HT1080 (cell line): ENCODE measurements around the gene CORO7. TPM values are rescaled to one million over a fixed set of nuclear protein-coding genes. Genes with fewer than 3 reads are reported as not detected.

Experiments
- DNase-seq: peaks from one replicate; pipeline ENCODE4 v3.0.0-alpha.2; 2015; ENCODE audit warnings: low read depth
- small RNA-seq: library from RNA; depleted of rRNA; stranded (forward); fragments of <200 nt; gene quantifications from one replicate; pipeline ENCODE3, GENCODE V24; 2014
- total RNA-seq: library from RNA; depleted of rRNA; stranded (reverse); fragments of >200 nt; shearing (Covaris generic); gene quantifications from 2 replicates; pipeline ENCODE4 v1.2.3, GENCODE V29; 2014; rRNA removed

Gene CORO7
- total RNA-seq, 1 experiment from 2014 or later, result 24.9 TPM

DNA sequence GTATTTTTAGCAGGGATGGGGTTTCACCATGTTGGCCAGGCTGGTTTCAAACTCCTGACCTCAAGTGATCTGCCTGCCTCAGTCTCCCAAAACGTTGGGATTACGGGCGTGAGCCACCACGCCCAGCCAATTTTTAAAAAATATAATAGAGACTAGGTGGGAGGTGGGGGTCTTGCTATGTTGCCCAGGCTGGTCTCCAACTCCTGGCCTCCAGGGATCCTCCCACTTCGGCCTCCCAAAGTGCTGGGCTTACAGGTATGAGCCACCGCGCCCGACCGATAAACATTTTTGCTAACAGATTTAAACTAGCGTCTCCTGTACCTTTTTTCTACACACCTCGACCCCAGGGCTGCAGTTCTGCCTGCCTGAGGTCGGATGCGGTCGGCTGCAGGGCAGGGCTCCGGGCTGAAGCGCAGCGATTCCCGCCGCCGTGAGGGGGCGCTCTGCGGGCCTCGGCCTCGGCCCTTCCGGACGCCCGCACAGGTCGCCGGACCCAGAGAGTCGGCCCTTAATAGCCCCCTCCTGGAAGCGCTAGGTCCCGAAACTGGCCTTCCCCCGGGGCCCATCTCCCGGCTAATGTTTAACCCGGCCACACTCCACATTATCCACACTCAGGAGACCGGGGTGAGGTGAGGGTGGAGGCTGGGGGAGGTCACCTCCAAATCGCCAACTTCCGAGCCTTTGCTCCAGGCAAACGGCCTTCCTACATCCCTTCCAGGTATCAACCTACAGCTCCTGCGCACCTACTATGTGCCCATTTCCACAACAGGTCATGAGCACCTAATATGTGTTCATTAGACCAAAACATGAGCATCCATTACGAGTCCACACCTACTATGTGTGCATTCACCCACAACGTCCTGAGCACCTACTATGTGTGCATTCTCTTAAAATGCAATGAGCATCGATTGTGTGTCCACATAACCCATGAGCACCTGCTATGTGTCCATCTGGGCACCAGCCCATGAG, 102.5 kb downstream of the CORO7 start:
- no peak for DNase-seq

DNA sequence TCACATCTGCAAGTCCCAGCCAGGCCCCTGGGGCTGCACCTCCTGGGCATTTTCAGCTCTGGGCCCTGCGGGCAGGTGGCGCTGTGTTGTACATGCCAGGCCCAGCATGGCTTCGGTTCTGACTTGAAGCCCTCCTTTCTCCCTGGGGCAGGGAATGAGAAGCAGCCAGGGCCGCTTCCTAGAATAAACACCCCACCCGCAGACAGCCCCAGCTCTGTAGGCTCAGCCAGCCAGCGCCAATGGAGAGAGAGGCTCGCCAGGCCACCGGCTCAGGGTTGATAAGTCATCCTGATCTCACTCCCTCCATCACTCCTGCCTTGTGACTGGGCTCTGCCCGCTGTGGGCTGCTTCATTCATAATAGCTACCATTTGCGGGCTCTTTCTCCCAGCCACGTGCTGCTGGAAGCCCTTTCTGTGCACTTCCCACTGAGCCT, 106.5 kb downstream of the CORO7 start:
- peak; percentile 69 for DNase-seq

DNA sequence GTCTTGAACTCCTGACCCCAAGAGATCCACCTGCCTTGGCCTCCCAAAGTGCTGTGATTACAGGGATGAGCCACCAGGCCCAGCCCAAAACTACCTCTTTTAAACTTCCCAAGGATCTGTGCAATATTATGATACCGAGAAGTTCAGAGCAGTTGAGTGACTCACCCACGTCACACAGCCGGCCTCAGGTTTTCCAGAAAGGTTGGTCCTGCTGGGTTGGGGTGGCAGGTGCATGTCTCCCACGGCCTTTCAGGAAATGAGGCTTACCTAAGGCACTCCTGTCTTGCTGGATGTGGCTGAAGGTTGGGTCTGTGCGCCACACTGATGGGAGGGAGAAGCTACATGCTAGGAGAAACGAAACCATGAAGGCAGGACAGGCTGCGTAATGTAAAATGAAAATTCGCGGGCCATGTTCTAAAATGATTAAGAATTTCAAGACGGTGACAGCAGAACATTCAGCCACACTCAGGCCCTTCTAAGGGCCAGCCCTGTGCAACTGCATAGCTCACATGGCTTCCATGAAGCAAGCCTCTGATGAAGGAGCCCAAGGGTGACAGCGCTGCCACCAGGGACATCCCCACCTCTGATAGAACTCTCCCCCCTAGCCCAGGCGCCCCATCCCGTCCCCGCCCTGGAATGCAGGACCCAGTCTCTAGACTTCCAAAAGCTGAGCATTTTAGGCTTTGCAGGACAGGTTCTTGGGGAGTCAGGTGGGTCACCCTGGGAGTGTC, 107.1 kb downstream of the CORO7 start:
- DNase-seq, result no peak

DNA sequence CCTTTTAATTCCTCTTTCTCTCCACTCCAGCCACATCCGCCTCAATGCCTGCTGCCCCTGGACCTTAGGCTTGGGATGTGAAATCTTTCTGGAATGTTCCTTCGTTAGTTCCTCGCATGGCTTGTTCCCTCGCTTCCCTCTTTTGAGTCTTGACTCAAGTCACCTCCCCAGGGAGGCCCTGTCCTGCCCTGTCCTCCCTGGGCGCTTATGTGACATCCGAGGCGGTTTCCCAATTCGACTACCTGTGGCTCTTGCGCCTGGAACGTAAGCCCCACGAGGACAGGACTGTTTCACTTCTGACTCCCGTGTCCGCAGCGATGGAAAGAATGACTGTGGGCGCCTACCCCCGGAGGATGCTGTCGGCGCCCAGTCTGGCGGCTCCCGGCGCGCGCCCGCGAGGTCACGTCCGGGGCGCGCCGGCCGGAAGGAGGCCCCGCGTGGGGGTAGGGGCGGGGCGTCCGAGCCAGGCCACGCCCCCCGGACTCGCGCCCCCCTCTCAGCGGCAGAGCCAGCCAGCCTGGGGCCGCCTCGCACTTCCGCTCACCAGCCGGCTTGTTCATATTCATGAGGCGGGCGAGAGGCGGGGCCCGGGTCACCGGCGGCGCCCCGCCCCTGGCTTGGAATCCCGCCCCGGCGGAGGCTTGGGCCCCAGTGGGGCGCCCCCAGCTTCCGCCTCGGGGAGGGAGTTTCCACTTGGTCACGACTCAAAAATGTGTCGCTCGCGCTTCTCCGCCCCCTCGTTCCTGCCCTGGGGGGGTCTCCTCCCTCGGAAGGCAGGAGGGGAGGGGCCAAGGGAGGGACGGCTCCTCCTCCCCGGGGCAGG, 109.0 kb downstream of the CORO7 start:
- DNase-seq, result peak; percentile 94

DNA sequence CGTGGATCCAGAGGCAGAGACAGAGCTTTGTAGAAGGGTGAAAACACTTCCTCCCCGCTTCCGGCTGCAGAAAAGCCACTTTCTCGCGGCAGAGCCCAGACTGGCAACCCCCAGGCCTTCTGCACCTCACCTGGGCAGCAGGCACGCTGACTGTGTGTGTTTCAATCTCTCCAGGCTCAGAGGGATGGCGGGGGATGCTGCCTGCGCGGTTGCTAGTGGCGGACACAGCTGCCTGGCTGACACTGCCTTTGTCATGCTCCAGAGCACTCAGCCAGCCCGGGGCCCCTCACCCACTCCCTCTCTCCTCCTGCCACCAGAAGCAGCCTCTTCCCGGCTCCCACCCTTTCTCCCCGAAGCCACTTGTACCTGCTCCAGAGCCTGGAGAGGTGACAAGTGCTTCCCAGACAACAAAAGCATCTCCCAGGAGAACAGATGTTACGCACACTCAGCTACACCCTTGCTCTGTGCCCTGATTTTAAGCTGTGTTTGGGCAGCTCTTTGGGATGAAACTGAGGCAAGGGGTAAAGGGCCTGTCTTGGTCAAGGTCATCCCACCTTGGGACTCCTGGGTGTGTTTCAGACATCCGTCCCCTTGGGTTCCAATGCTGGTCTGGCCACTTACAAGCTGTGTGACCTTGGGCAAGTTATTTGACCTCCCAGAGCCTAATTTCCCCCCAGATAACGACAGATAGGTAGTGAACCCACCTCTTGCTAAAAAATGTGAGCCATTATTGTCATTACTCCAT, 109.8 kb downstream of the CORO7 start:
- no peak for DNase-seq

Small RNA genes within 50 kb of the gene (small RNA-seq; reads per million reads assigned to genes)
- gene AC012676.2, result not detected

Other genes with a start within 250 kb of the CORO7 start
- not detected in 2 replicates for gene SRL, start 174.5 kb downstream of the CORO7 start, total RNA-seq
- gene TFAP4, start 143.6 kb downstream of the CORO7 start, total RNA-seq, result 25.3 and 35.3 TPM in 2 replicates
- 0.84 and 2.8 TPM in 2 replicates for gene GLIS2, start 100.5 kb downstream of the CORO7 start, total RNA-seq
- 77.8 and 107 TPM in 2 replicates for gene PAM16, start 65.3 kb downstream of the CORO7 start, total RNA-seq
- gene VASN, start 44.7 kb downstream of the CORO7 start, total RNA-seq, result 3.4 and 4.9 TPM in 2 replicates
- 99.6 and 113 TPM in 2 replicates for gene DNAJA3, start 9.3 kb upstream of the CORO7 start, total RNA-seq
- 33.8 and 37.6 TPM in 2 replicates for gene NMRAL1, start 58.0 kb upstream of the CORO7 start, total RNA-seq
- gene HMOX2, start 59.8 kb upstream of the CORO7 start, total RNA-seq, result 84.1 and 92.2 TPM in 2 replicates
- 14.1 and 21.8 TPM in 2 replicates for gene CDIP1, start 122.2 kb upstream of the CORO7 start, total RNA-seq
- gene C16orf96, start 139.7 kb upstream of the CORO7 start, total RNA-seq, result not detected in 2 replicates
- gene UBALD1, start 198.3 kb upstream of the CORO7 start, total RNA-seq, result 30.4 and 44.2 TPM in 2 replicates
- 13.3 and 24.0 TPM in 2 replicates for gene MGRN1, start 208.2 kb upstream of the CORO7 start, total RNA-seq